ENCODE results near the gene MYL4. TPM values are rescaled to one million over a fixed set of nuclear protein-coding genes. Genes with fewer than 3 reads are reported as not detected.

MYL4 gene
- polyA plus RNA-seq, 12 donors: 673 to 6,112 (median 1,509) TPM

DNA sequence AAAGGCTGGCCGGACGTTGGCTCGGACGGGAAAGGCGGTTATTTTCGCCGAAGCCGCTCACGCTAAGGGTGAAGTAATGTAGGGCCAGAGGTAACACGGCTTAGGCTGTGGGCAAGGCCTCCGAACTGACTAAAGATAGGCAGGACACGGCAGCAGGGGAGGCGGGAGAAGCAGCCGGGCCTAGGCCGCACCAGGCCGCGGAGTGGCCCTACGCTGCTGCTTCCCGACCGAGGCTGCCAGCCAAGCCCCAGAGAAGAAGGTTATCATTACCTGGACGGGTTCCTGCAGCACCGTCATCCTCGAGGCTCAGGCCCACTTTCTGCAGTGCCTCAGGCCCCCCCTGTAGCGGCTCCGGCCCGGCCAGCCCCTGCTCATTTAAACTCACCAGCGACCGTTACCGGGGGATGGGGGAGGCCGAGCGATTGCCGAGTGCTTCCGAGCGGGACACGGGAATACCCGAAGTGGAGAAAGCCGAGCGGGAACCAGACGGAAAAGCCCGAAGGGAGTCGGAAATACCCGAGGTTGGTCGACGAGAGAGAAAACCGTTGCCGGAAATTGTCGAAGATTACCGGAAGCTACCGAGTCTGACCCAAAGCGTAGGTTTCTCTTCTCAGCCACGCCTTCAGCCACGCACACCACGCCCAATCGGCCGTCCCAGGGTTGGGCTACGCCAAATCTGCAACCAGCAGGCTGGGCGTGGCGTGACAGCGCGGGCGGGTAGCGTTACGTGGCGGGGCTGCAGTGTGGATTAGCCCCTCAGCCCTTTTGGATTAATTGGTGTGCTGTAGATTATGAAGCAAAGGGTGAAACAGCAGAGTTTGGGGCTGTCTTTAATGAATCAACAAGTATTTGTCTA lies 20.0 kb upstream of the MYL4 start, which contains the start of gene CDC27:
CDC27 (minus strand) TSS at position 420 of the 856 bp plus-strand sequence; CDS start at position 297, 123 bp downstream.
- peak; percentile 100 for DNase-seq

- no peak for DNase-seq
Observed at GRCh38 chr17:47189732-47190237, 19.4 kb upstream of the MYL4 start.

- no peak for DNase-seq
Observed at GRCh38 chr17:47190243-47190642, 18.9 kb upstream of the MYL4 start.

GRCh38 chr17:47190770-47191169 lies 18.4 kb upstream of the MYL4 start:
- no peak for DNase-seq

DNA sequence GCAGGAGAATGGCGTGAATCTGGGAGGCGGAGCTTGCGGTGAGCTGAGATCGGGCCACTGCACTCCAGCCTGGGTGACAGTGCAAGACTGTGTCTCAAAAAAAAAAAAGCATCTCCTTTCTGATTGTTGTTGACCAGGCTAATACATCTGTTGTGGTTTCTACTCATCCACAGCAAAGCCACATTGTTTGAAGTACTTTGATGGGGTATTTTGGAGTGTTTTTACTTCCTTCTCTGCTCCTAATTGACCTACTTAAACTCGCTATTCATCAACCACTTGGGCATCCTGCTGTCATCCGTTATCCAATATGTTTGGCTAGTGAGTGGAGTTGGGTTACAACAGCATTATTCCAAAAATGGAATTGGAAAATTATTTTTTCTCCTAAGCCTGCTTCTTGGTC lies 16.6 kb upstream of the MYL4 start:
- no peak for DNase-seq

DNA sequence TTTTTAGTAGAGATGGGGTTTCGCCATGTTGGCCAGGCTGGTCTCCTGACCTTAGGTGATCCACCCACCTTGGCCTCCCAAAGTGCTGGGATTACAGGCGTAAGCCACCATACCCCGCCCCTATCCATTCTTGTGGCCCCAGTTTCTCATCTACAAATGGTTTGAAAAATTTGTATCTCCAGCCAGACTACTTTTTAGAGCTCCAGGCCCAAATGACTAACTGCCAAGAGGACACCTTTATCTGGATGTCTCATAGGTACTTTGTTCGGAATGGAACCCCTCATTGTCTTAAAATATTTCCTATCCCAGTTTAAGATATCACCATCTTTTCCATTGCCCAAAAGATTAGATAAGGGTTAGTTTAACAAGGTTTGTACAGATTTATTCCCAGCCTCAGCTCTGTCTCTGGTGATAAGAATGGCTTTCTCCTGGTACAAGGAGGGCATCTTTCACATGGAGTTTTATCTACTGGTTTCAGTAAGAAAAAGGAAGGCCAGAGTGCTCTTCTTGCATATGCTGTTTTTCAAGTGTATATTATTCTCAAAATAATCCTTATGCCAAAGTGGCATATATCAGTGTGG lies 15.1 kb upstream of the MYL4 start:
- no peak for DNase-seq

GRCh38 chr17:47197821-47198220 lies 11.3 kb upstream of the MYL4 start:
- DNase-seq: no peak

GRCh38 chr17:47199627-47200324 lies 9.4 kb upstream of the MYL4 start:
- DNase-seq: no peak

DNA sequence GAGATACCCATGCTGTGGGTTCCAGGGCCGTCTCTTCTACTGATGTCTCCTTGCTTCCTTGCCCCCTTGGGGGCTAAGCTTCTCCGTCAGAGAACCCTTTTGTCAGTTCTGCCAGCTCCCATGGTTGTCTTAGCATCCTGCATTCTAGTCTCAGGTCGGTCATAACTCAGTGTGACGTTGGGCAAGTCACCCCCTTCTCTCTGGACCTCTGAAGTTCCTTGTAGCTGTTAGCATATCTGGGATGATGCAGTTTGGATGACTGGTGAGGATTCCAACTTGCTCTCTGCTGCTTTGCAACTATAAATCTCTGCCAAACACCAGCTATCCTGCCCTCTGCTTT lies 8.9 kb upstream of the MYL4 start:
- no peak for DNase-seq

GRCh38 chr17:47201166-47201565 lies 8.0 kb upstream of the MYL4 start:
- no peak for DNase-seq

GRCh38 chr17:47203984-47204721 lies 5.0 kb upstream of the MYL4 start:
- no peak for DNase-seq

DNA sequence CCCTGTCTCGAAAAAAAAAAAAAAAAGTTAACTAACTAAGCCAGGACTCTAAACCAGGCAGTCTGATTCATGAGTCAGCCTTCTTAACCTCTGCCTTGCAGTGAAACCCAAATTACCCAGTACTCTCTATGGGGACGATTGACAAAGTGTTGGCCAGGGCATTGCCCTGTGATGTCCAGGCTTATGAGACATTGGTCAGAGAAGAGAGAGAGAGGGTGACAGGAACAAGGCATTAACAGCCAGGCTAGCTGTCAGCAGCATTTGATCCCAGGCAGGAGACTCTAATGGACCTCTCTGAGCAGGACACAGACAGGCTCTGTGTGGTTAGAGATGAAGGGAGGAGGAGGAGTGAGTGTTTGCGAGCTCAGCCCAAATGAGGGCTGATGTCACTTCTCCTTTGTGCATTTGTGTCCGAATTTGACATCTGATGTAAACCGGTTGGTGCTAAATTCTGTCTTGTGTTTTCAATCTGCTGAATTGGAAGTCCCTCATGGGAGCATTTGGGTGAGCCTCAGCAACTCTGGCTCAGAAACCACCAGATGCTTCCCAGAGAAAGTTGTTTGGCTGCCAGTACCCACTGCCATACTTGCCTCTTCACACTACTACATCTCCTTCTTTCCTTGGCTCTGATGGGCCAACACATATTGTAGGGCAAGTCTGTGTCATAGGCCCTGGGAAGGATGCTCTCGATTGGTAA lies 4.3 kb upstream of the MYL4 start:
- no peak for DNase-seq

DNA sequence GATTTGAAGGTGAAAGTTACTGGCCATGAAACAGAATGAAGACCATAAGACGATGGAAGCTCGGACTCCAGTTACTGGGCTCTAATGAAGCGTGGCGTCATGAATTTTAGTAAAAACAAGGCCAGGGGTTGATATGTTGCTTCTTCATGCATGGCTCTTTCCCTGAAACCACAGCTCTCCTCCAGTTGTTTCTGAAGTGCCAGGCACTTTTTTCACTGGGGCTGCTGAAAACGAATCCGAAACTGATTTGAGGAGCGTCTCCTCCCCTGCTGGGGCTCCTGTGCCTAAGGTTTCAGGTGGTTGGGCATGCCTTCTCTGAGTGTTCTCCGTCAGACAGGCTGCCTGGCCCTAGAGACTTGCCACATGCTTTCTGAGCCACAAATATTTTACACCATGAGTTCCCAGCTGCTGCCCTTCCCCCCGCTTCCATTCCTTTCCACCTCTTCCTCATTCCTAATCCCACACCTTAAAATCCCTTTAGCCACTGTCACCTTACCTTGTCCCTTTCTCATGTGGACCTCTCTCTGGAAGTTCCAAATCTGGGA lies 3.7 kb upstream of the MYL4 start:
- DNase-seq: no peak

DNA sequence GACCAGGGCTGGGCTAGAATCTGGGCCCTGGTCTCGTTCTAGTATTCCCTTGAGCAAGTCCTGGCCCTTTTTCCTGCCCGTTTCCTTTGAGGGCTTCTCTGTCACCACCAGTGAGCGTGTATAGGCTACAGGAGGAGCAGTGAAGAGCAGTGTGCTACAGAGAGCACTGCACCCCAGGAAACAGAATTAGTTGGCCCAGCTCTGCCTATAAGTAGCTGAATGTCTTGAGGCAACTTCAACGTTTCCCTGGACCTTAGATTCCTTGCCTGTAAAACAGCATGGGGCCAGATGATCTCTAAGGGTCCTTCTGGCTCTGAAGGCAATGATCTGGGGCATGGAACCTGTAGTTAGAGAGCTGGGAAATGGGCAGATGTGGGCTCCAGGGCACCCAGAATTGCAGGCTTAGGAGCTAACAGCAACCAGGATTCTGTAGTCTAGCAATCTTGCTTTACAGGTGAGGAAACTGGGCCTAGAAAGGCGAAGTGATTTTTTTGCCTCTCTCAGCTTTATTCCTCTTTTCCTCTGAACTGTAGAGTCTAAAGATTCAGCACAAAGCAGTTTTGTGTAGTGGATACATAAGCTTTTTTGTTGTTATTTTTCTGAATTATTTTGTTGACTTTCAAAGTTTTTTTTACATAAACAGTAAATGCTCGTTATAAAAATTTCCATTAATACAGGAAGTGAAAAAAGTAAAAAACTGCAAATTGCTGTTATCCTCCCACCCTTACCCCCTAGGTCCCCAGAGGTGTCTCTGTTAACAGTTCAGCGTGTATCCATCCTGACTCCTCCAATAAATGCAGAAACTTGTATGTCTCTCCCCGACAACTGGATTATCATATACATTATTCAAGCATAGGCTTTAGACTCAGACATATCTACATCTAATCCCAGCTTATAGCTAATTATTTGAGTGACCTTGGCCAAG lies 1.7 kb upstream of the MYL4 start:
- DNase-seq: no peak

GRCh38 chr17:47209499-47209898 lies 351 bp downstream of the MYL4 start:
- DNase-seq: no peak

GRCh38 chr17:47210105-47210504 lies 957 bp downstream of the MYL4 start:
- no peak for DNase-seq

- no peak for DNase-seq
Observed at GRCh38 chr17:47210779-47211178, 1.6 kb downstream of the MYL4 start.

GRCh38 chr17:47212458-47212857 lies 3.3 kb downstream of the MYL4 start:
- no peak for DNase-seq

GRCh38 chr17:47213540-47213939 lies 4.4 kb downstream of the MYL4 start:
- DNase-seq: no peak

GRCh38 chr17:47214931-47215330 lies 5.8 kb downstream of the MYL4 start:
- DNase-seq: no peak
